LNCaP clone FGC (cell line): ENCODE measurements around the gene FBXL2.

Experiments used
- DNase-seq: peaks from one replicate; pipeline ENCODE4 v3.0.0-alpha.2; 2011; ENCODE audit warnings: low read depth
- H3K4me3 ChIP-seq: 2 replicates; pipeline ENCODE4 v1.5.1; 2011; ENCODE audit warnings: mild to moderate bottlenecking, low read depth, low read length, control low read depth
- CTCF ChIP-seq: IDR thresholded peaks from 2 replicates; pipeline ENCODE4 v1.5.1; 2012; ENCODE audit warnings: mild to moderate bottlenecking; ENCODE audit not compliant: control insufficient read depth, insufficient read depth; ENCODE audit errors: extremely low read depth

The FBXL2 gene

GRCh38 chr3:33377931-33378330 lies 100.7 kb downstream of the FBXL2 start:
- no peak for TF ChIP-seq CTCF
- no peak overlapping the region for H3K4me3 ChIP-seq
- no peak for DNase-seq

- TF ChIP-seq CTCF: no peak
- no peak overlapping the region for H3K4me3 ChIP-seq
- DNase-seq: no peak
Observed at GRCh38 chr3:33380653-33381052, 103.4 kb downstream of the FBXL2 start.

- no peak for TF ChIP-seq CTCF
- DNase-seq: no peak
Observed at GRCh38 chr3:33383951-33384350, 106.7 kb downstream of the FBXL2 start.

GRCh38 chr3:33385423-33385822 lies 108.2 kb downstream of the FBXL2 start:
- TF ChIP-seq CTCF: no peak
- no peak for DNase-seq
- no peak overlapping the region for H3K4me3 ChIP-seq

More at GRCh38 chr3:33383951-33384350, 106.7 kb downstream of the FBXL2 start:
- no peak overlapping the region for H3K4me3 ChIP-seq

- H3K4me3 ChIP-seq: no peak overlapping the region
- TF ChIP-seq CTCF: no peak
- DNase-seq: no peak
Observed at GRCh38 chr3:33386631-33387030, 109.4 kb downstream of the FBXL2 start.

- no peak for TF ChIP-seq CTCF
- no peak for DNase-seq
- no peak overlapping the region for H3K4me3 ChIP-seq
Observed at GRCh38 chr3:33388374-33389100, 111.3 kb downstream of the FBXL2 start.

- TF ChIP-seq CTCF: no peak
- H3K4me3 ChIP-seq: no peak overlapping the region
- DNase-seq: no peak
Observed at GRCh38 chr3:33389908-33390307, 112.7 kb downstream of the FBXL2 start.
